GM18520 (cell line): ENCODE results near the gene IMP3.
"Not testable (repeated sequence)": the region's sequence is repeated elsewhere in the genome, so short reads cannot be mapped to it uniquely, and the experiment has no call there.

Source experiments
- ATAC-seq: cut with Tn5 transposase; IDR thresholded peaks from one replicate; pipeline ENCODE4 v1.9.1; 2021; ENCODE audit not compliant: unreplicated experiment

The IMP3 gene

DNA sequence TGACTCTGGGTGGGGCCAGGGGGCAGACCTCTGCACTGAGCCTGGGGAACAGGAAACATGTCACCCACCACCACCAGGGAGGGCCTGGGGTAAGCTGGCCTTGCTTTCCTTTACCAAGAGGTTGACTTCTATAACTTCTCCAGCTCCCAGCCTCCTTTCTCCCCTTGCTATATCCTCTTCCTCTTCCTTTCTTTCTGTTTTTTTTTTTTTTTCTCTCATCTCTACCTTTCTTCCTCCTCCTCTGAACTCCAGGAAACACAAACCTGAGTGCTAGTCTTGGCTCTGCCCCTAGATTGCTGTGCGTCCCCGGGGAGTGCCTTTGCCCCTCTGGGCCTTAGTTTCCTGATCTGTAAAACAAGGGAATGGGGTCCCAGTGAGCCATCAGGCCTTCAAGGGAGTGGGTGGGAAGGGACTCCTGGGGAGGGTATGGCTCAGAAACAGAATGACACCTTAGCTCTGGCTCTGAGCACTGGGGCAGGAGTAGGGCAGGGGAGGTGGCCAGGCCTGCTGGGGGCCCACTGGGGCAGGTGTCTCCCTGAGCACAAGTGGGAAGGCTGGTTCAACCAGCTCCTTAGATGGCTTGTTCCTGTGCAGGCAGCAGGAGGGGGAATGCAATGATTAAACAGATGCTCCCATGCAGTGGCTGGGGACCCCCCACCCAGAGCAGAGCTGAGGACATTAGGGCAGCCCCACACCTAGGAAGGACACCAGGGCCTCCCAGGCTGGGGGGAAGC, 12.0 kb upstream of the IMP3 start:
- no peak for ATAC-seq

DNA sequence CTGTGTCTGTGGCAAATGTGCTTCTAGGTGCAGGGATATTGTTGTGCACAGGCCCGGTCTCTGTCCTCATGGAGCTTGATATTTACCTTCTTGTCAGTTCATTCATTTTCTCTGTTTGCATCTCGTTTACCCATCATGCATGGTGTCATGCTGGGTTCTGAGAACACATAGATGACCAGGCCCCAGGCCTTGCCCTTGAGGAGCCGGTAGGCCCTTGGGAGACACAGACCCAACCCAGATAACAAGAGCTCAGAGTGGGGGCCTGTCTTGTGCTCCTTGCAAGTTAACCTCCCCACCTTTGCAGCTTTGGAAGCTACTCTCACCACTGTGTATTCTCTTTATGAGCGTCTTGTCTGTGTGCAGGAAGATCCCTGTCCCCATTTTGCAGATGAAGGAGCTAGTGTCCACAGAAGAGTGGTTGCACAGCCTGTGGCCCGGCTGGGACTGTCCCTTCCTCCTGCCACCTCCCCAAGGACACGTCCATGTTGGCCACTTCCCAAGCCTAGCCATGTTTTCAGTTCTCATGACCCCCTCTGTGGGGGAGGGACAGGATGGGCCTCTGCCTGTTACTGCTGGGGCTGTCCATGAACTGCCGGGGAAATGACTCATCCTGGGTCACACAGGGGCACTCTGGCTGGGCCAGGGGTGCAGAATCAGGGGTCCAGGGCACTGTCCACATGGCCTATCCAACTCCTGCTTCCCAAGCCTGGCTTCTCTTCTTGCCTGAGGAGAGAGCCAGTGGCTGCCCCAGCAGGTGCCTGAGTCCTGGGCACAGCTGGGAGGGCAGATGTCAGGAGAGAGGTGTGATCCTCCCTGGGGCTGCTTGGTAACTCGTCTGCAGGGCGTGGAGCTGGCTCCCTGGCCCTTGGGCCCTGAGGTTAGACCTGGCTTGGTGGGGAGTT, 11.1 kb upstream of the IMP3 start:
- no peak for ATAC-seq

DNA sequence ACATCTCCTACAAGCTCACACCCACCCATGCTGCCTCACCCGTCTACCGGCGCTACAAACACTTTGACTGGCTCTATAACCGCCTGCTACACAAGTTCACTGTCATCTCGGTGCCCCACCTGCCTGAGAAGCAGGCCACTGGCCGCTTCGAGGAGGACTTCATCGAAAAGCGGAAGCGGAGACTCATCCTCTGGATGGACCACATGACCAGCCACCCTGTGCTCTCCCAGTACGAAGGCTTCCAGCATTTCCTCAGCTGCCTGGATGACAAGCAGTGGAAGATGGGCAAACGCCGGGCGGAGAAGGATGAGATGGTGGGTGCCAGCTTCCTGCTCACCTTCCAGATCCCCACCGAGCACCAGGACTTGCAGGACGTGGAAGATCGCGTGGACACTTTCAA, 9.8 kb upstream of the IMP3 start:
- no peak for ATAC-seq

DNA sequence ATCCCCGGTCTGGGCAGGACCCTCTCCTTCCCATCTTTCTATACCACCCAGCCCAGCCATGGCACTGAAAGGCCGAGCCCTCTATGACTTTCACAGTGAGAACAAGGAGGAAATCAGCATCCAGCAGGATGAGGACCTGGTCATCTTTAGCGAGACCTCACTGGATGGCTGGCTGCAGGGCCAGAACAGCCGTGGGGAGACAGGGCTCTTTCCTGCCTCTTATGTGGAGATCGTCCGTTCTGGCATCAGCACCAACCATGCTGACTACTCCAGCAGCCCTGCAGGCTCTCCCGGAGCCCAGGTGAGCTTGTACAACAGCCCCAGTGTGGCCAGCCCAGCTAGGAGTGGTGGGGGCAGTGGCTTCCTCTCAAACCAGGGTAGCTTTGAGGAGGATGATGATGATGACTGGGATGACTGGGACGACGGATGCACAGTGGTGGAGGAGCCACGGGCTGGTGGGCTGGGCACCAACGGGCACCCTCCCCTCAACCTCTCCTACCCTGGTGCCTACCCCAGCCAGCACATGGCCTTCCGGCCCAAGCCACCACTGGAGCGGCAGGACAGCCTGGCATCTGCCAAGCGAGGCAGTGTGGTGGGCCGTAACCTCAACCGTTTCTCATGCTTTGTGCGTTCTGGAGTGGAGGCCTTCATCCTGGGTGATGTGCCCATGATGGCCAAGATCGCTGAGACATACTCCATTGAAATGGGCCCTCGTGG, 9.2 kb upstream of the IMP3 start:
- ATAC-seq = no peak

DNA sequence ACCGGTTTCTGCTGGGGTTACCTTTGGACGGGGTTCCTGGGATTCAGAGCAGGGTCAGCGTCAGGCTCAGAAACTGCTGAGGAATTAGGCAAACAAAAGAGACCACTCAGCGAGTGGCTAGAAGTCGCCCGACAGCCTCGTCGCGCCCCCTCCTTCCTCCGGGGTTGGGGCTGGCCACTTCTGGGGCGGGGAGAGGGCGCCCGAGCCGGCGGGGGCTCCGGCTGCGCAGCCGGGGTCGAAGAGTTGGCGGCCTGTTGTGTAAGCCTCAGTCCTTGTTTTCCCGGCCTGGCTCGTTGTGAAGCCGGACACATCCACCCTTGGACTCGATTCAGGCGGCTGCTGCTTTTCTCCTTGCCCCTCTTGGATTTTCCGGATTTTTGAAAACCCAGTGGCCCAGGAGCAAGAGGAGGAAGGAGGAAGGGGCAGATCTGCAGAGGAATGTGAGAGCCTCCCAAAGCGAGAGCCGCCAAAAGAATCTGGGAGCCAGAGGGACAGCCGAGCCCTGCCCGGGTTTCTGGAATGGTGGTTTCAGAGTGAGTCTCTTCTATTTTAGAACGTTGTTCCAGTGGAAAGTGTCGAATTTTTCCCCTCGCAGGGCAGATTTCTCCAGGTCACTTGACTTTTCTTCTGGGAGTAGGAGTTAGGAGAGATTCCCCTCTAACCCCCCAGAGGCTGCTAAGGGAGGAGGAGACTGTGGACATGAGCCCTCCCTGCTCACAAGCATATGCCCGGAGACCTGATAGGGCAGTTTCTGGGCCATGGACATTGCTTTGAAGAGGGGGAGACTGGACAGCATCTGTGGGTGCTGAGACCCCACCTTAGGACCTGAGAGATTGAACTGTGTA, 8.4 kb upstream of the IMP3 start:
- ATAC-seq = no peak

DNA sequence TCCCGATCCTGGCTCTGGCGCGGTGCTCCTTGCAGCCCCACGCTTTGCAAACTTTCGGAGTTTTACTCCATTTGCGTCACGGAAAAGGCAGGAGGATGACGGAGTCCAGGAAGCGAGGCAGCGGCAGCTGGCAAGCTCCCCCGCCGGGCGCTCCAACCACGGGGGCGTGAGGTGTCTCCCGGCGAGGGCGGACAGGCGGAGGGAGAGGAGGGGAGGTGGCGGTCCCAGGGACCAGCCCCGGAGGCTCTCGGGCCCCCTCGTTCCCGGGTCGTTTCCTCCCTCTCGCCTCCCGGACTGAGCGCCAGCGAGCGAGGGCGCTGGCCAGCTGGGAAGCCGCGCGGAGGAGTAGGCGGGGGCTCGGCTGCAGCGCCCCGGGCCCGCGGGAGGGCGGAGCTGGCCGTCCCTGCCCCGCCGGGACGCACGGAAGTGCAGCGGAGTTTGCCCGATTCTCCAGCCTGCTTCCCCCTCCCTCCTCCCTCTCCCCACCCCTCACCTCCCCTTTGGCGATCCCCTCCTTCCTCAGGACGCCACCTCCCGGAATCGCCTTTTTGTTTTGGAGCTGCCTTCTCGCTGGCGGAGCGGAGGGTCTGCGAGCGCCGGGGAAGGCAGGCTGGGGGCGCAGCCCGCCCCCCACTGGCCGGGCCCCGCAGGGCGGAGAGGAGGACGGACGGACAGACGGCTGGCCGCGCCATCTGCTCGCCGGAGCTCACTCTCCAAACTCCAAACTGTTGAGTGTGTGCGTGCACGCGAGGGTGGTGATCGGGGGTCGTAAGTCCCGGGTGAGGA, 7.5 kb upstream of the IMP3 start, which contains the start of gene SNX33:
Gene SNX33, plus strand, starts transcription at position 543 of the 786 bp plus-strand sequence. CDS start 1,191 bp downstream, outside the sequence.
- ATAC-seq = no peak

DNA sequence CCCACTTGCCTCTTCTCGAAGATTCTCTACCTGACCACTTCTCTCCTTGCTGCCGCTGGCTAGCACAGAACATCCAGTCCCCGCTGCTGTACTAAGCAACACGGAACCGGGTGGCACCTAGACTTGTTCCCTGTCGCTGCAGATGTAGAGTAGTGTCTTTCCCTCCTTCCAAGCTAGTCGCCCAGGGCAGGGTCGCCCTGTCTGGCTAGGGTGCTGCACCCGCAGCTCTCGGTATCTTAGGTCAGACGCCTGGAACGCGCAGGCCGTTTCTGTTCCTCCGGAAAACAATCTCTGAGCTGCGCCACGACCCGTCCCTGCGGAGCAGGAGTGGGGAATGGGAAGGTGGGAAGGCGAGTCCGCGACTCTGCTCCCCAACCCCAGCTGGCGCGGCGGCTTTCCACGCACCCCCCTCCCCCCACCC, 6.9 kb upstream of the IMP3 start:
- ATAC-seq = no peak

DNA sequence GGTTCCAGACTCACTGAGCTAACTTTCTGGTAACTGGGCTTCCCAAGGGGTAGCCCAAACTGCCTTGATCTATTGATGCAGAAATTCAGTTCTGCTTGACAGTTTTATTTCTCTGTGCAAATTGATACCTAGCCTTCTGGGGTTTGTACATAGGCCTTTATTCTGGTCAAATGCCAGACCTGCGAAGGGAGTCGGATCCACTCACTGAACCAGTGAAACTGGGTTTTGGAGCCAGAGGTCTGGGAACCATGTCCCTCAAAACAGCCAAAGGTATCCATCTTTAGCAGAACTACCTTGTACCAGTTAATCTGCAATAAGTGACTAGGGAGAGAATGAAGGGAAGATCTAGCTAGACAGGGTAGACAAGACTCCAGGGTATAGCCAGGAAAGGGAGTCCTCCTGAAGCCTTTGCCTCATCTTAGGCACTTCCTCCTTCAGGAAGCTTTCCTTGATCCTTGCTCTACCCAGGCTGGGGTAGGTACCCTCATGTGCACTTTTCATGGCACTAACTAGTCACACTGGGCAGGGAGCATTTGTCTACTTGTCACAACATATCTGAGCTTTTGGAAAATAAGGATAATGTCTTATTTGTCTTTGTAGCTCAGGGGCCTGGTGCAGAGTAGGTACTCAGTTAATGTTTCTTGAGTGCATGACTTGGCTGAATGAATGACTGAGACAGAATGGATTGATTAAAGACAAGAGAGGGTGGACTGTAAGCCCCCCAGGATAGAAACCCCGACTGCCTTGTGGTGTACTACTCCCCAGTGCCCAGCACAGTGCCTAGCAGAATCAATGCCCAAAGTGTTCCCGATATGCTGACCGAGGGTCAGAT, 6.3 kb upstream of the IMP3 start:
- ATAC-seq = no peak

DNA sequence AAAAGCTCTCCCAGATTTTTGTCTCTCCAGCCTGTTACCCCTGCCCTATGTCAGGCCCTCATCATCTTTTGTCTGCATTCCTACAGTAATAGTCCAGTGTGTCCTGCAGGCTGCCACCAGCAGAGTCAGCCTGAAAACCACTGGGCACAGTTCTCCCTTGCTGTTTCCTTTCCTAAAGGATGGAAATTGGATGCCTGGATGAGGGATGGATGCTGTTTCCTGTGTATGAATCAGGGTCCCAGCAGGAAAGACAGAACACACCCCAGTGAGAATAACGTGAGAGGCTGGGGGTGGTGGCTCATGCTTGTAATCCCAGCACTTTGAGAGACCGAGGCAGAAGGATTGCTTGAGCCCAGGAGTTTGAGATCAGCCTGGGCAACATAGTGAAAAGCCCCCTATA, 4.4 kb upstream of the IMP3 start:
- ATAC-seq = no peak

DNA sequence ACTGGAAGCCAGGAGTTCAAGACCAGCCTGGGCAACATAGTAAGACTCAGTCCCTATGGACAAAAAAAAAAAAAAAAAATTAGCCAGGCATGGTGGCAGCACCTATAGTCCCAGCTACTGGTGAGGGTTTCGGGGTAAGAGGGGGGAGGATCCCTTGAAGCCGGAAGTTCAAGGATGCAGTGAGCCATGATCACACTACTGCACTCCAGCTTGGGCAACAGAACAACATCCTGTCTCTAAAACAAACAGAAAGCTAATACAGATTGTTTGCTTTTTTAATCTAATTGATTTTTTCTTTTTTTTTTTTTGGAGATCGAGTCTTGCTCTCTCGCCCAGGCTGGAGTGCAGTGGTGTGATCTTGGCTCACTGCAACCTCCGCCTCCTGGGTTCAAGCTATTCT, 1.6 kb upstream of the IMP3 start:
- no peak for ATAC-seq

DNA sequence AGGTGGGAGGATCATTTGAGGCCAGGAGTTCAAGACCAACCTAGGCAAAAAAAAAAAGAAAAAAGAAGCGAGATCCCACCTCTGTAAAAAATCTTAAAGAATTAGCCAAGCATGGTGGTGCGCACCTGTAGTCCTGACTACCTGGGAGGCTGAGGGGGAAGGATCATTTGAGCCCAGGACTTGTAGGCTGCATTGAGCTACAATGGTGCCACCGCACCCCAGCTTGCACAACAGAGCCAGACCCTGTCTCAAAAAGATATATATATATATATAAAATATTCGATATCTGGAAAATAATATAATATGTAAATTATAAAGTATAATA, 1.1 kb upstream of the IMP3 start:
- no peak for ATAC-seq

DNA sequence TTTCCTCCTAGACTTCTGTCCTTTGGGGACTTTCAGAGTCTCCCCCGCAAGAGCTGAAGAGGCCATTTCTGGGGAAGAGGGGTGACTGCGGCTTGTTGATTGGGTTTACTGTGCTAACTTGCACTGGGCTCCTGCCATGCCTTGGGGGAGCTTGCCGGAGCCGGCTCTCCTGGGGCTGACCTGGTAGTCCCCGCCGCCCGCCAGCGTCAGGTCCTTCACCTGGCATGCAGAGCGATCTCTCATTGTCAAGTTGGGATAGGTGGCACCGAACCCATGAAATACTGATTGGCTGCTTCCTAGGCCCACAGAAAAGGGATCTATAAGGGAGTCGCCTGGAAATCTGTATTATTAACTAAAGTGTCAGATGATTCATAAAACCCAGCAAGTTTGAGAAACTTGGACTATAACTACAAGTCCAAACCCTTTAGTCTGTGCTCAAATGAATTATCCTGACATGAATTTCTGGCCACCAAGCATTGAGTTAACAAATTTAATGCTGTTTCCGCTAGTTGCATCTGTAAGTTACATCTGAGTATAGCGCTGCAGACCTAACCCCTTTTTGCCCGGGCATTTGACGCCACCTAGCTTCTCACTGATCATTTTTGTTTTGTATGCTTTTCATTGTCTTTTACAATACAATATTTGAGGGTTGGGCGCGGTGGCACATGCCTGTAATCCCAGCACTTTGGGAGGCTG, 607 bp upstream of the IMP3 start:
- peak; percentile 3 for ATAC-seq

DNA sequence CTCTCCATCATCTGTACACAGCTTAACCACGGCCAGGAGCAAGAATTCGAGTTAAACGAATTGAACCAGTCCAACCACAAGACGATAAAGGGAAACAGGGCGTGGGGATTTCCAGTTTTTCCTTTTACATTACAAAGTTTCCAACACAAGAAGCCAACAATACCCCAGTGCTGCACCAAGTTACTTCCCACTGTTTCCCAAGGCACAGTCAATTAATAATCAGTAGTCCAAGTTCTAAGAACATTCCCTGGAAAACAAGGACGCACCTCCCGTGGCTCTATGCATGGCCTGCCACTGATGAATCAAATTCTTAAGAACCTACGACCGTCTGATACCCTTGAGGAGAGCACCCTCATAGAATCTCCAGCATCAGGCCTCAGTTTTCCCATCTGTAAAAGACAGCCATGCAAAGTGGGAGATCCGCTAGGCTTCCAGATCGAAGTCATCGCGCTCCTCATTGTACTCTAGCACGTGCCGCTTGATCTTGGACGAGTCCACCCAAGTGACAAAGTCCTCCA, 774 bp downstream of the IMP3 start:
- no peak for ATAC-seq

DNA sequence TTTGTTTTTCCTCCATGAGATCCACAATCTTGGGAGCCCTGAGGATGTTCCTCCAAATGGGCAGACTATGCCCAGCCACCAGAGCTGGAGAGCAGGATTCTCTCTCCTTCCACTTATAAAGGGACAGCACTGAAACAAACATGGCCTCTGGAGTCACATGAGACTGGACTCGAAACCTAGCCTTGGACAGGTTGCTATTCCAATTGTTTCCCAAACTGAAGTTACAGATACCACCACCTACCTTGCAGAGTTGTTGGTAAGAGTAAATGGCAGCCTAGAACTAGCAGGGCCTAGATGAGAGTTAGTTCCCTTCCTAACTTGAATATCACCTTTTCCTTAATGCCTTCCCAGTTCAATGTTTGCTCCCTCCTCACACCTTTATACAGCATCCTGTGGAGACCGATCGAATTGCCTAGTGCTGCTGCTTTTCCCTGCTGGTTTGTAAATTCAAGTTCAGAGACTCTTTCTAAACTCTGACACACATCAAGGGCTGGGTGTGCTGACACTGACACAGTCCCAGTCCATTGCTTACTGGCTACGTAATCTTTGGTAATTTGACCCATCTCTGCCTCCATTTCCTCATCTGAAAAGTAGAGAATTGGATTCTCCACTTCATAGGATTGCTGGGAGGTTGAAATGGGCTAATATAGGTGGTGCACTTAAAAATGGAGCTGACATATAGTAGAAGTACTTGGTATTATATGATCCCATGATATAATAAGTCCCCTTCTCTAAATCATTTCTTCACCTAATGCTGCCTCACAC, 2.6 kb downstream of the IMP3 start:
- no peak for ATAC-seq

DNA sequence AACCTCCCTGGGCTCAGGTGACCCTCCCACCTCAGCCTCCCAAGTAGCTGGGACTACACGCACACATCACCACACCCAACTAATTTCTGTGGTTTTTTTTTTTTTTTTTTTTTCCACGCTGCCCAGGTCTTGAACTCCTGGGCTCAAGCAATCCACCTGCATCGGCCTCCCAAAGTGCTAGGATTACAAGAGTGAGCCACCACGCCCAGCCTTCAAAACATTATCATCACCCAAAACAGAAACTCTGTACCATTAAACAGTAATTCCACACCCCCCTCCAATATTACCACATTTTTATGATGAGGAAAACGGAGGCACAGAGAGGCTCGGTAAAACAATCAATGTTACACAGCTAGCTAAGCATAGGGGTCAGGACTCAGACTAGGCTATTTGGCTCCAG, 4.0 kb downstream of the IMP3 start:
- no peak for ATAC-seq

DNA sequence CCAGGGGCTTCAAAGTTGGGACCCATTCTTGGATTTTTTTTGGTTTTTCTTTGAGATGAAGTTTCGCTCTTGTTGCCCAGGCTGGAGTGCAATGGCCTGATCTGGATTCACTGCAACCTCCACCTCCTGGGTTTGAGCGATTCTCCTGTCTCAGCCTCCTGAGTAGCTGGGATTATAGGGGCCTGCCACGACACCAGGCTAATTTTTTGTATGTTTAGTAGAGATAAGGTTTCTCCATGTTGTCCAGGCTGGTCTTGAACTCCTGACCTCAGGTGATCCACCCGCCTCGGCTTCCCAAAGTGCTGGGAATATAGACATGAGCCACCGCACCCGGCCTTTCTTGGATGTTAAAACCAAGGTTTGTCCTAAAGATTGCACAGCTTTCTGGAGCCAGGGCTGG, 6.1 kb downstream of the IMP3 start:
- not testable (repeated sequence) for ATAC-seq

DNA sequence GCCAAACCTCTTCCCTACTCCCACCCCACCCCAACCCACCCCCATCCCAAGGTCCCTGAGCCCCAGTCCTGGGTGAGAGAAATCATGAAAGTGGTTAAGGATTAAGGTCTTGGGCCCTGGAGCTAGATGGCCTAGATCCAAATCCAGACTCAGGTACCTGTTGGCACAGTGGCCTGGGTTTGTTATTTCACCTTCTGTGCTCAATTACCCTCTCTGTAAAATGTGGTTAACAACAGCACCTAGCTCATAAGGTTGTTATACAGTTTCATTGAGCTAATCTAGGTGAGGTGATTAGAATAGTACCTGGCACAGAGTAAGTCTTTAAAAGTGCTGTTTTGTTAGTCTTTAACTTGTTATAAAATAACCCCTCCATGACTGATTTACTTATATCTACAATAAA, 8.1 kb downstream of the IMP3 start:
- no peak for ATAC-seq
